Adrenal gland (tissue), 5 donors: ENCODE results near the gene WDR6.

ENCODE experiments used
- POLR2A ChIP-seq, 2 donors: fragments of 450-650 bp; IDR thresholded peaks; one replicate each; pipeline ENCODE4 v1.6.1; 2017; ENCODE audit warnings: antibody characterized with exemption in 2 of 2, mild to moderate bottlenecking in 2 of 2, moderate library complexity in 1 of 2
- TF ChIP-seq, protein P1 (sequence below), 6 experiments: fragments of 450-650 bp in 4 of 6; fragments of 200-600 bp in 2 of 6; sonication (generic) in 1 of 6; IDR thresholded peaks; 1 replicate in 5 of 6; 2 replicates in 1 of 6; pipeline versions ENCODE4 v1.5.1 to v1.8.0; 2016 to 2021; ENCODE audit warnings: antibody characterized with exemption in 6 of 6, mild to moderate bottlenecking in 2 of 6, moderate library complexity in 1 of 6
- donor health status: DM: no; HTN: no; CAD: no.

DNA sequence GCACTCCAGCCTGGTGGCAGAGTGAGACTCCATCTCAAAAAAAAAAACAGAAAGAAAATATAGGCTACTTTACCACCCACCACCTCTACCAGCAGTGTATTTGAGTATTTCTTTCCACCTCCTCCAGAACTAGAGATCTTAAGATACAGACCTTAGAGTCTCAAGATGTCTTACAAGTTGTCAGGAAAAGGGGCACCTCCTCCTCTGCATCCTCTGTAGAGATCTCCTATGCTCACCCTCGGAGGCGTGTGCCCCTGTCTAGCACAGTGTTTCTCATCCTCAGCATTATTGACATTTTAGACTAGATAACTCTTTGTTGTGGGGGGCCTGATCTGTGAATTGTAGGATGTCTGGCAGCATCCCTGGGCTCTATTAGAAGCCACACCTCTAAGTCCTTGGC lies 44.9 kb upstream of the WDR6 start:
- no peak for TF ChIP-seq POLR2A (IDR thresholded peaks at IDR 0.05)
- TF ChIP-seq, protein P1, sequence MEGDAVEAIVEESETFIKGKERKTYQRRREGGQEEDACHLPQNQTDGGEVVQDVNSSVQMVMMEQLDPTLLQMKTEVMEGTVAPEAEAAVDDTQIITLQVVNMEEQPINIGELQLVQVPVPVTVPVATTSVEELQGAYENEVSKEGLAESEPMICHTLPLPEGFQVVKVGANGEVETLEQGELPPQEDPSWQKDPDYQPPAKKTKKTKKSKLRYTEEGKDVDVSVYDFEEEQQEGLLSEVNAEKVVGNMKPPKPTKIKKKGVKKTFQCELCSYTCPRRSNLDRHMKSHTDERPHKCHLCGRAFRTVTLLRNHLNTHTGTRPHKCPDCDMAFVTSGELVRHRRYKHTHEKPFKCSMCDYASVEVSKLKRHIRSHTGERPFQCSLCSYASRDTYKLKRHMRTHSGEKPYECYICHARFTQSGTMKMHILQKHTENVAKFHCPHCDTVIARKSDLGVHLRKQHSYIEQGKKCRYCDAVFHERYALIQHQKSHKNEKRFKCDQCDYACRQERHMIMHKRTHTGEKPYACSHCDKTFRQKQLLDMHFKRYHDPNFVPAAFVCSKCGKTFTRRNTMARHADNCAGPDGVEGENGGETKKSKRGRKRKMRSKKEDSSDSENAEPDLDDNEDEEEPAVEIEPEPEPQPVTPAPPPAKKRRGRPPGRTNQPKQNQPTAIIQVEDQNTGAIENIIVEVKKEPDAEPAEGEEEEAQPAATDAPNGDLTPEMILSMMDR (IDR thresholded peaks at IDR 0.05) = no peak
